WTC11 (cell line): ENCODE results near the gene EAF1. TPM values are rescaled to one million over a fixed set of nuclear protein-coding genes. Genes with fewer than 3 reads are reported as not detected.
"Not testable (repeated sequence)": the region's sequence is repeated elsewhere in the genome, so short reads cannot be mapped to it uniquely, and the experiment has no call there.

Experiments
- ATAC-seq: fragments of 200-7000 bp; cut with Tn5 transposase; 2 replicates; pipeline ENCODE4 v1.10.0; 2021; ENCODE audit warnings: mild to moderate bottlenecking, moderate library complexity
- CTCF ChIA-PET: fragments of 300-600 bp; sonication (Branson Sonifier 250); formaldehyde crosslinking; loops from one replicate; lab custom pipeline; 2021; ENCODE audit warnings: antibody characterized with exemption; lab: Charles Lee
- POLR2A ChIA-PET: fragments of 350-600 bp; sonication (Branson Sonifier 250); formaldehyde crosslinking; loops from one replicate; lab custom pipeline; 2021; ENCODE audit warnings: antibody characterized with exemption; lab: Charles Lee
- DNase-seq: peaks from one replicate; pipeline ENCODE4 v3.0.0; 2021; ENCODE audit warnings: low spot score
- H3K27ac Mint-ChIP-seq: 2 replicates; pipeline ENCODE4 v1.8.0; 2021; ENCODE audit warnings: mixed read lengths
- H3K27me3 Mint-ChIP-seq: 2 replicates; pipeline ENCODE4 v1.8.0; 2021; ENCODE audit warnings: low read depth, mild to moderate bottlenecking, moderate library complexity, mixed read lengths
- H3K36me3 Mint-ChIP-seq: 2 replicates; pipeline ENCODE4 v1.8.0; 2021; ENCODE audit warnings: mixed read lengths
- H3K4me1 Mint-ChIP-seq: 2 replicates; pipeline ENCODE4 v1.8.0; 2022; ENCODE audit warnings: mixed read lengths
- H3K4me3 Mint-ChIP-seq: 2 replicates; pipeline ENCODE4 v1.8.0; 2021; ENCODE audit warnings: mild to moderate bottlenecking, moderate library complexity, mixed read lengths
- H3K9me3 Mint-ChIP-seq: 2 replicates; pipeline ENCODE4 v1.8.0; 2021; ENCODE audit warnings: mixed read lengths
- ATF3 ChIP-seq: sonication (generic); formaldehyde crosslinking; conservative IDR thresholded peaks from 2 replicates; pipeline ENCODE4 v1.8.1; 2022; ENCODE audit warnings: mild to moderate bottlenecking, missing genetic modification reagents
- ATF6 ChIP-seq: sonication (generic); formaldehyde crosslinking; IDR thresholded peaks from 2 replicates; pipeline ENCODE4 v1.8.1; 2023; ENCODE audit warnings: mild to moderate bottlenecking, missing genetic modification reagents
- CDX4 ChIP-seq: fragments of 250-450 bp; sonication (Bioruptor Pico); IDR thresholded peaks from 2 replicates; pipeline ENCODE4 v1.9.0; 2021; ENCODE audit warnings: moderate library complexity, mild to moderate bottlenecking, inconsistent platforms, borderline replicate concordance
- E2F4 ChIP-seq: sonication (generic); formaldehyde crosslinking; IDR thresholded peaks from 2 replicates; pipeline ENCODE4 v1.8.1; 2022; ENCODE audit warnings: low read depth, mild to moderate bottlenecking, moderate library complexity, missing genetic modification reagents, borderline replicate concordance
- ETV6 ChIP-seq: sonication (generic); formaldehyde crosslinking; IDR thresholded peaks from 2 replicates; pipeline ENCODE4 v1.8.1; 2022; ENCODE audit warnings: mild to moderate bottlenecking, missing genetic modification reagents
- FOXK1 ChIP-seq: sonication (generic); formaldehyde crosslinking; IDR thresholded peaks from 2 replicates; pipeline ENCODE4 v1.8.0; 2022; ENCODE audit warnings: mild to moderate bottlenecking, moderate library complexity, missing genetic modification reagents
- GRHL2 ChIP-seq: fragments of 250-450 bp; sonication (Bioruptor Pico); IDR thresholded peaks from 2 replicates; pipeline ENCODE4 v1.8.0; 2022; ENCODE audit warnings: mild to moderate bottlenecking, moderate library complexity; ENCODE audit not compliant: insufficient replicate concordance, severe bottlenecking
- IRF2 ChIP-seq: sonication (generic); formaldehyde crosslinking; IDR thresholded peaks from 2 replicates; pipeline ENCODE4 v1.8.0; 2022; ENCODE audit warnings: low read depth, missing genetic modification reagents, borderline replicate concordance
- NR2C2 ChIP-seq: sonication (generic); formaldehyde crosslinking; IDR thresholded peaks from 2 replicates; pipeline ENCODE4 v1.8.0; 2022; ENCODE audit warnings: mild to moderate bottlenecking, missing genetic modification reagents
- NR3C1 ChIP-seq: sonication (generic); formaldehyde crosslinking; conservative IDR thresholded peaks from 2 replicates; pipeline ENCODE4 v1.8.1; 2023; ENCODE audit warnings: low read depth, mild to moderate bottlenecking, missing genetic modification reagents
- OVOL2 ChIP-seq: fragments of 250-450 bp; sonication (Bioruptor Pico); IDR thresholded peaks from 2 replicates; pipeline ENCODE4 v1.9.0; 2021; ENCODE audit warnings: mild to moderate bottlenecking, borderline replicate concordance
- SMAD3 ChIP-seq: sonication (generic); formaldehyde crosslinking; IDR thresholded peaks from 2 replicates; pipeline ENCODE4 v1.8.0; 2022; ENCODE audit warnings: missing genetic modification reagents, mild to moderate bottlenecking, borderline replicate concordance
- SMAD4 ChIP-seq: sonication (generic); formaldehyde crosslinking; IDR thresholded peaks from 2 replicates; pipeline ENCODE4 v1.8.0; 2022; ENCODE audit warnings: mild to moderate bottlenecking, missing genetic modification reagents
- SOX15 ChIP-seq: fragments of 250-450 bp; sonication (Bioruptor Pico); IDR thresholded peaks from 2 replicates; pipeline ENCODE4 v1.9.0; 2021; ENCODE audit warnings: mild to moderate bottlenecking
- SP1 ChIP-seq: sonication (generic); formaldehyde crosslinking; conservative IDR thresholded peaks from 2 replicates; pipeline ENCODE4 v1.8.1; 2022; ENCODE audit warnings: missing genetic modification reagents
- TEAD1 ChIP-seq: sonication (generic); formaldehyde crosslinking; IDR thresholded peaks from 2 replicates; pipeline ENCODE4 v1.8.0; 2022; ENCODE audit warnings: mild to moderate bottlenecking, missing genetic modification reagents
- TP53 ChIP-seq: sonication (generic); formaldehyde crosslinking; IDR thresholded peaks from 2 replicates; pipeline ENCODE4 v1.8.1; 2023; ENCODE audit warnings: mild to moderate bottlenecking, missing genetic modification reagents
- USF1 ChIP-seq: sonication (generic); formaldehyde crosslinking; IDR thresholded peaks from 2 replicates; pipeline ENCODE4 v1.8.0; 2022; ENCODE audit warnings: mild to moderate bottlenecking, missing genetic modification reagents
- ZBTB21 ChIP-seq: sonication (generic); formaldehyde crosslinking; IDR thresholded peaks from 2 replicates; pipeline ENCODE4 v1.8.1; 2023; ENCODE audit warnings: mild to moderate bottlenecking, missing genetic modification reagents, borderline replicate concordance
- ZBTB43 ChIP-seq: sonication (generic); formaldehyde crosslinking; IDR thresholded peaks from 2 replicates; pipeline ENCODE4 v1.8.1; 2023; ENCODE audit warnings: mild to moderate bottlenecking, missing genetic modification reagents
- ZNF121 ChIP-seq: sonication (generic); formaldehyde crosslinking; IDR thresholded peaks from 2 replicates; pipeline ENCODE4 v1.8.0; 2023; ENCODE audit warnings: missing genetic modification reagents
- ZNF138 ChIP-seq: sonication (generic); formaldehyde crosslinking; conservative IDR thresholded peaks from 2 replicates; pipeline ENCODE4 v1.8.1; 2022; ENCODE audit warnings: mild to moderate bottlenecking, moderate library complexity, missing genetic modification reagents
- ZNF219 ChIP-seq: sonication (generic); formaldehyde crosslinking; IDR thresholded peaks from 2 replicates; pipeline ENCODE4 v1.8.0; 2023; ENCODE audit warnings: missing genetic modification reagents, mild to moderate bottlenecking, borderline replicate concordance
- ZNF396 ChIP-seq: fragments of 250-450 bp; sonication (Bioruptor Pico); IDR thresholded peaks from 2 replicates; pipeline ENCODE4 v1.8.0; 2021; ENCODE audit warnings: mild to moderate bottlenecking, moderate library complexity, borderline replicate concordance
- ZNF423 ChIP-seq: fragments of 250-450 bp; sonication (Bioruptor Pico); IDR thresholded peaks from 2 replicates; pipeline ENCODE4 v2.1.2; 2022; ENCODE audit warnings: mild to moderate bottlenecking, moderate library complexity
- total RNA-seq: library from RNA; stranded (reverse); gene quantifications from 3 replicates; pipeline ENCODE4 v1.2.3, GENCODE V29; 2021

The EAF1 gene
- total RNA-seq, 1 experiment from 2014 or later: 25.4 TPM

- CTCF ChIA-PET: no interaction called here
- no peak for DNase-seq
- H3K4me1 Mint-ChIP-seq: no peaks in the 10 kb centered on the region
- TF ChIP-seq E2F4 (CRISPR knock-in tag): no peak
- no peak for TF ChIP-seq SMAD3 (CRISPR knock-in tag)
- TF ChIP-seq SOX15 (CRISPR knock-in tag): no peak
- TF ChIP-seq GRHL2: no peak
- TF ChIP-seq TP53 (CRISPR knock-in tag): no peak
- TF ChIP-seq ATF6 (CRISPR knock-in tag): no peak
- no peak for TF ChIP-seq ZBTB43
- no peak for TF ChIP-seq TEAD1 (CRISPR knock-in tag)
- no peak for TF ChIP-seq ZNF121 (CRISPR knock-in tag)
- no peak for TF ChIP-seq NR3C1 (CRISPR knock-in tag)
- TF ChIP-seq OVOL2 (CRISPR knock-in tag): no peak
- TF ChIP-seq IRF2 (CRISPR knock-in tag): no peak
- no peak for TF ChIP-seq NR2C2 (CRISPR knock-in tag)
- TF ChIP-seq ZNF138: no peak
- no peak for TF ChIP-seq FOXK1 (CRISPR knock-in tag)
- no peak for TF ChIP-seq SMAD4 (CRISPR knock-in tag)
- TF ChIP-seq, all 79 proteins: peak for 0
- H3K4me3 Mint-ChIP-seq: no peak overlapping the region
- peaks cover 23% of the 10 kb centered on the region for H3K9me3 Mint-ChIP-seq
- POLR2A ChIA-PET: no interaction called here
- H3K27ac Mint-ChIP-seq: no peak overlapping the region
- peaks cover 6% of the 10 kb centered on the region; the same call in 1 of the 2 replicates for H3K27me3 Mint-ChIP-seq
- no peak for ATAC-seq
- peaks cover 6% of the 10 kb centered on the region; the same call in 1 of the 2 replicates for H3K36me3 Mint-ChIP-seq
Measured at GRCh38 chr3:15385901-15386653, 41.3 kb upstream of the EAF1 start.

- H3K27ac Mint-ChIP-seq, H3K4me1 Mint-ChIP-seq, H3K36me3 Mint-ChIP-seq, H3K4me3 Mint-ChIP-seq, DNase-seq, POLR2A ChIA-PET, H3K27me3 Mint-ChIP-seq, ATAC-seq: not testable (repeated sequence)
- peaks cover 23% of the 10 kb centered on the region for H3K9me3 Mint-ChIP-seq
- CTCF ChIA-PET: interaction anchor here (1.2 kb wide), 1 partner anchor 119 kb away, joined by 5 read pairs; no protein-coding TSS in a partner anchor
Measured at GRCh38 chr3:15386654-15386955, 40.8 kb upstream of the EAF1 start.

- TF ChIP-seq ZNF219: no peak
- no peak for TF ChIP-seq ATF3 (CRISPR knock-in tag)
- TF ChIP-seq ETV6 (CRISPR knock-in tag): no peak
- no peak for TF ChIP-seq SP1 (CRISPR knock-in tag)
- no peak for TF ChIP-seq USF1 (CRISPR knock-in tag)
- TF ChIP-seq ZBTB21: no peak
- TF ChIP-seq ZNF423 (CRISPR knock-in tag): no peak
- TF ChIP-seq ZNF121 (CRISPR knock-in tag): no peak
- TF ChIP-seq SOX15 (CRISPR knock-in tag): no peak
- no peak for TF ChIP-seq CDX4
- no peak for TF ChIP-seq ZNF396
- H3K4me1 Mint-ChIP-seq: no peaks in the 10 kb centered on the region
- ATAC-seq: no peak
- peaks cover 6% of the 10 kb centered on the region; the same call in 1 of the 2 replicates for H3K27me3 Mint-ChIP-seq
- peaks cover 23% of the 10 kb centered on the region for H3K9me3 Mint-ChIP-seq
- DNase-seq: no peak
- ChIA-PET CTCF (interaction anchor here (1.2 kb wide), 1 partner anchor 119 kb away, joined by 5 read pairs; no protein-coding TSS in a partner anchor), POLR2A (no interaction called here)
- H3K27ac Mint-ChIP-seq: no peak overlapping the region
- no peak overlapping the region for H3K4me3 Mint-ChIP-seq
- peaks cover 6% of the 10 kb centered on the region; the same call in 1 of the 2 replicates for H3K36me3 Mint-ChIP-seq
Measured at GRCh38 chr3:15387171-15387581, 40.2 kb upstream of the EAF1 start.
